ENCODE data around the gene GALNT13. TPM values are rescaled to one million over a fixed set of nuclear protein-coding genes. Genes with fewer than 3 reads are reported as not detected.

The GALNT13 gene
- total RNA-seq, 2 donors from 2014 or later = 6.0 to 9.8 TPM

- Histone ChIP-seq H3K4me1 (ENCODE audit: control insufficient read depth, insufficient read depth, low read length) (no peaks in the 10 kb centered on the region), H3K4me3 (ENCODE audit: low read length) (no peak overlapping the region), H3K27ac (ENCODE audit: low read depth, low read length) (no peak overlapping the region), H3K9ac (ENCODE audit: extremely low read depth, low read length, poor library complexity, severe bottlenecking) (no peak overlapping the region), H3K9me3 (ENCODE audit: control insufficient read depth, low read length) (no peaks in the 10 kb centered on the region), H3K27me3 (ENCODE audit: control insufficient read depth, insufficient read depth, low read length, poor library complexity, severe bottlenecking) (no peaks in the 10 kb centered on the region), H3K36me3 (ENCODE audit: control insufficient read depth, insufficient read depth, low read length) (no peaks in the 10 kb centered on the region)
- no peak for TF ChIP-seq CTCF (conservative IDR thresholded peaks at IDR 0.05)
- H3K36me3 Mint-ChIP-seq (ENCODE audit: low read depth) = no peaks in the 10 kb centered on the region
- no peak for DNase-seq
- no peak overlapping the region for H3K4me3 Mint-ChIP-seq
- H3K27ac Mint-ChIP-seq = no peak overlapping the region
- WGBS, 2 experiments (ENCODE audit: insufficient coverage in 1 of 2, insufficient read length in 1 of 2) = 85 to 92% methylated on average over 2 of the region's 3 CpGs
- no peaks in the 10 kb centered on the region for H3K27me3 Mint-ChIP-seq (ENCODE audit: insufficient read depth)
- no peaks in the 10 kb centered on the region for H3K9me3 Mint-ChIP-seq
- H3K4me1 Mint-ChIP-seq = no peaks in the 10 kb centered on the region
These were observed 160.5 kb downstream of the GALNT13 start for GRCh38 chr2:154032220-154032619.

DNA sequence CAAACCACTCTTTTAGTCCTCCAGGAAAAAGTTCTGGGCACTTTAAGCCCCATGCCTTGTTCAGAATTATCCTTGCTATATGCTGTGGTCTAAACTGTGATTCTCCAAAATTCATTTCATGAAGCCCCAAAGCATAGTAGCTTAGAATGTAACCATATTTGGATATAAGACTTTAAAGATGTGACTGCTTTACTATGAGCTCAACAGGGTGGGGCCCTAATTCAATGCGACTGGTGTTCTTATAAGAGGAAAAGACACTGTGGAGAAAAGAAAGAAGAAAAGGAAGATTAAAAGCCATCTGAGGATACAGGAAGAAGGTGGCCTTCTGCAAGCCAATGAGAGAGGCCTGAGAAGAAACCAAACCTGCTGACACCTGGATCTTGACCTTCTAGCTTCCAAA, 174.8 kb downstream of the GALNT13 start:
- no peak for TF ChIP-seq CTCF (conservative IDR thresholded peaks at IDR 0.05)
- no peak overlapping the region for H3K27ac Mint-ChIP-seq
- Histone ChIP-seq H3K36me3 (ENCODE audit: control insufficient read depth, insufficient read depth, low read length) (no peaks in the 10 kb centered on the region), H3K4me3 (ENCODE audit: low read length) (no peak overlapping the region), H3K9ac (ENCODE audit: extremely low read depth, low read length, poor library complexity, severe bottlenecking) (no peak overlapping the region), H3K27ac (ENCODE audit: low read depth, low read length) (no peak overlapping the region), H3K4me1 (ENCODE audit: control insufficient read depth, insufficient read depth, low read length) (no peaks in the 10 kb centered on the region), H3K27me3 (ENCODE audit: control insufficient read depth, insufficient read depth, low read length, poor library complexity, severe bottlenecking) (no peaks in the 10 kb centered on the region), H3K9me3 (ENCODE audit: control insufficient read depth, low read length) (no peaks in the 10 kb centered on the region)
- H3K36me3 Mint-ChIP-seq (ENCODE audit: low read depth) = no peaks in the 10 kb centered on the region
- no peaks in the 10 kb centered on the region for H3K9me3 Mint-ChIP-seq
- DNase-seq = no peak
- no peaks in the 10 kb centered on the region for H3K27me3 Mint-ChIP-seq (ENCODE audit: insufficient read depth)
- H3K4me3 Mint-ChIP-seq = no peak overlapping the region
- no peaks in the 10 kb centered on the region for H3K4me1 Mint-ChIP-seq
- 90 to 100% methylated on average over 1 of the region's 1 CpG for WGBS, 2 experiments (ENCODE audit: insufficient coverage in 1 of 2, insufficient read length in 1 of 2)

DNA sequence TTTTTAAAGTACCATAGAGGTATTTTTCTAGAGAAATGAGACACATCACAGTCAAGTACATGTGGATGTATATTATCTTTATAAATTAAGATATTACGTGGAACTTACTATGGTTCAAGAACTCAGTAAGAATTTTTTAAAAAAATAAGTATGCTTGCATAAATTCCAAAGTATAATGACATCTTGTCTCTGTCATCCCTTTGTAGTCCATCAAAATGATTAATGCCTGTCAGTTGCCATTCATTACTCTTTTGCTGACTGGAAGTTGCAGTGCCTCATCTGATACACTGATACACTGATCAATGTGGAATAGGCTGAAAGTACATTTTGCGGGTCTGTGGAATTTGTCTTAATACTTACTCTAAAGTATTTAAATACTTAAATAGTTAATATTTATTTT, 177.2 kb downstream of the GALNT13 start:
- no peaks in the 10 kb centered on the region for H3K4me1 ChIP-seq (ENCODE audit: control insufficient read depth, insufficient read depth, low read length)
- H3K4me3 ChIP-seq (ENCODE audit: low read length) = no peak overlapping the region
- no peaks in the 10 kb centered on the region for H3K27me3 Mint-ChIP-seq (ENCODE audit: insufficient read depth)
- WGBS, 2 experiments (ENCODE audit: insufficient coverage in 1 of 2, insufficient read length in 1 of 2) = 92% methylated on average over 2 of the region's 2 CpGs; no CpG with 5 or more reads in 1 of the 2 experiments
- TF ChIP-seq CTCF (conservative IDR thresholded peaks at IDR 0.05) = no peak
- no peaks in the 10 kb centered on the region for H3K36me3 Mint-ChIP-seq (ENCODE audit: low read depth)
- H3K9me3 Mint-ChIP-seq = no peaks in the 10 kb centered on the region
- no peaks in the 10 kb centered on the region for H3K4me1 Mint-ChIP-seq
- no peak for DNase-seq
- H3K27me3 ChIP-seq (ENCODE audit: control insufficient read depth, insufficient read depth, low read length, poor library complexity, severe bottlenecking) = no peaks in the 10 kb centered on the region
- no peak overlapping the region for H3K9ac ChIP-seq (ENCODE audit: extremely low read depth, low read length, poor library complexity, severe bottlenecking)
- no peaks in the 10 kb centered on the region for H3K36me3 ChIP-seq (ENCODE audit: control insufficient read depth, insufficient read depth, low read length)
- no peak overlapping the region for H3K27ac Mint-ChIP-seq
- no peaks in the 10 kb centered on the region for H3K9me3 ChIP-seq (ENCODE audit: control insufficient read depth, low read length)
- no peak overlapping the region for H3K4me3 Mint-ChIP-seq
- no peak overlapping the region for H3K27ac ChIP-seq (ENCODE audit: low read depth, low read length)
